HG03354 (cell line): ENCODE results near the gene FOXJ3.

ENCODE experiments used
- ATAC-seq: cut with Tn5 transposase; IDR thresholded peaks from one replicate; pipeline ENCODE4 v1.9.1; 2021; ENCODE audit warnings: mild to moderate bottlenecking; ENCODE audit not compliant: unreplicated experiment, poor library complexity, severe bottlenecking

FOXJ3 gene

GRCh38 chr1:42173961-42174735, 160.9 kb downstream of the FOXJ3 start:
- no peak for ATAC-seq

DNA sequence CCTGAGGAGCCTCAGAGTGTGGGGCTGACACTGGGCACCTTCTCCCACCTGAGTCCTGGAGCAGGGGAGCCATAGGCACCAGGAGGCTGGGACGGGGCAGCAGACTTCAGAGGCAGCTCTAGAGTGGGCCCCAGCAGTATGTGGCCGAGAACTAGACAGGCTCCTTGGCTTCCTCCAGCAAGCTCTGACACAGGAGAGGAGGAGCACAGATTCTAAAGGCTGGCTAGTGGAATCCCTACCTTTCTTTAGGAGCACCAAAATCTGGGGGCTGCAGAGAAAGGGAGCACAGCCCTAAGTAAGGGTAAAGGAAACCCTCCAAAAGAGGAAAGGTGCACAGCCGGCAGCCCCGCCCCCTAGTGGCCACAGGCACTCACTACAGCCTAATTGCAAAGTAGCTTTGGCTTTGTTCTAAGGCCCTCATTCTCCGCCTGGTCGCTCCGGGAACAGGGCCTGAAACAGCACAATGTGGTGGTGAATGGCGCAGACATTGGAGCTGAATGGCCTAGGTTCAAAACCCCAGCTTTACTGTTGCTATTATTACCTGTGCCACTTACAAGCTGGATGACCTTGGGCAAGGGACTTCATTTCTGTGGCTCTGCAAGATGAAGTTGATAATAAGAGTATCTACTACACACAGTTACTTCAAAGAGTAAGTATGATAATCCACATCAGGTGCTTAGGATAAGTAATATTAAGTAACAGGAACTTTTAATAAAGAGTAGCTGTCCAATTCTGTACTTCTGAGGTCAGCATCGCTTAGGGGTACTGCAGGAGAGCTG, 161.7 kb downstream of the FOXJ3 start:
- no peak for ATAC-seq

GRCh38 chr1:42172381-42173133, 162.5 kb downstream of the FOXJ3 start:
- no peak for ATAC-seq

DNA sequence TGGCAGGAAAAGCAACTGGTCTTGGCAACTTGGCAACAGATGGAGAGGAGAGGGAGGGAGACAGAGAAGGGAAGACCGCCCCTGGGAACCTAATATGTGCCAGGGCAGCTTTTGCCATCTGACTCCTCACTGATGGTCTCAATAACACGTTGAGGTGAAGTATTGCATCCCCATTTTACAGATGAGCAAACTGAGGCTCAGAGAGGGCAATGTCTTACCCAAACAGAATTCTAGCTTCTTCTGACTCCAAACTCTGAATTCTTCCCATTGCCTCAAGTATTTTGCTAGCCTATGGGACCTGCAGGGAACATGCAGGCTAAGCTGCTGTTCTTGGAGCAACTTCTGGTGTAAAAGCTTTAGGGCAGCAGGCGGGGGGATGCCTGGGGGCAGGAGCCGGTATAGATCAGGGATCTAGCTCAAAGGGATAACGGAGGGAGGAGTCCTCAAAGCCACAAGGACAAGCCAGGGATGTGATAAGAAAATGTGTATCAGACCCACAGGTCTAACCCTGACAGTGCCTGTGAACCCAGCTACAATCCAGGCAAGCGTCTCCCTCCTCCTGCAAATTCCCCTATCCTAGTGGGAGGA, 163.3 kb downstream of the FOXJ3 start:
- ATAC-seq, result no peak

DNA sequence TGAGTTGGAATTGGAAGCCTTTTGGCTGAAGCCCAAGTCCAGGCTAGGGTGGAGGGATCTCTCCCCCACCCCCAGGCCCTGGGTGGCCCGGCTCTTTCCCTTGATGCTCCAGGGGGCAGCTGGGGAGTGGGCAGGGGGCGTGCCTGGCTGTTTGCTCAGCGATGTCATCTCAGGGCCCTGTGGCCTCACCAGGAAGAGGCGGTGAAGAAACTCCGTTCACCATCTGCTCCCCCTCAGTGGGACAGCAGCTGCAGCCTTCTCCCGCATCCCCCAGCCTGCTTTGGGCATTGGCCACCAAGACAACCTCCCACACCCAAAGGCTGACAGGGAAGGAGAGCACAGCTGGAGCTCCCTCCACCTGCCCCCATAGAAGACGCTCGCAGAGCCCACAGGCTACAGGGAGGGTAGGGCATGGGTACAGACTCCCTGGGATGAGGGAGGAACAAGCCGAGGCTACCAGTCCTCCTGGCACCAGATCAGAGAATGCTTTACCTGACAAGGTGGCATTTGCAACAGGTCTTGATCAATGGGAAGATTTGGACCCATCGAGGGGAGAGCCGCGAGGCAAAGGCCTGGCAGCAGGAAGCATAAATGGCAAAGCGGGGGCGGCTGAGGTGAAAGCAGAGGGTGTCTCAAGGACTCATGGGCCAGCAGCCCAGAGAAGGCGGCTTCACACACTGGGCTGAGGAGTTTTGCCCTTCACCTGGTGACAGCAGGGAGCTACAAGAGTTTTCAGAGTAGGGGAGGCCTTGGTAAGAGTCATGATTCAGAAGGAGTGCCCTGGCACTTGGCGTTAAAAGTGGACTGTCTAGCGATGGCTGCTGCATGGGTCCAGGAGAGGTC, 164.0 kb downstream of the FOXJ3 start:
- no peak for ATAC-seq

DNA sequence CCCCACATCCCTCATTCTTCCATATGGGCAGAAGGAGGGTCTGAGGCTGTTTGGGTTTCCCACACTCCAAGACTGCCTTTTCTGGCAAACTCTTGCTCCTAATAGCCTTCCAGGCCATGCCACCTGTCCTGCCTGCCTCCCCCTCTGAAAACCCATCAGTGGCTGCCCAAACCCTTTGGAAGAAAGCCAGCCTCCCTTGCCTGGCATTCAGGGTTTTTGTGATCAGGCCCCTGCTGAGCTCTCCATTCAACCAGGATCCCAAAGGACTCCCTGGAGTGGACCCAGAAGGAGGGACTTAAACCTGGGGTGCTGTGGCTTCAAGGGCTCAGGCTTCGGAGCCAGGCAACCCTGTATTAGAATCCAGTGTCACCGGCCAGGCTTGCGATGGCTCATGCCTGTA, 166.3 kb downstream of the FOXJ3 start:
- ATAC-seq, result no peak

GRCh38 chr1:42168391-42168670, 166.7 kb downstream of the FOXJ3 start:
- no peak for ATAC-seq

DNA sequence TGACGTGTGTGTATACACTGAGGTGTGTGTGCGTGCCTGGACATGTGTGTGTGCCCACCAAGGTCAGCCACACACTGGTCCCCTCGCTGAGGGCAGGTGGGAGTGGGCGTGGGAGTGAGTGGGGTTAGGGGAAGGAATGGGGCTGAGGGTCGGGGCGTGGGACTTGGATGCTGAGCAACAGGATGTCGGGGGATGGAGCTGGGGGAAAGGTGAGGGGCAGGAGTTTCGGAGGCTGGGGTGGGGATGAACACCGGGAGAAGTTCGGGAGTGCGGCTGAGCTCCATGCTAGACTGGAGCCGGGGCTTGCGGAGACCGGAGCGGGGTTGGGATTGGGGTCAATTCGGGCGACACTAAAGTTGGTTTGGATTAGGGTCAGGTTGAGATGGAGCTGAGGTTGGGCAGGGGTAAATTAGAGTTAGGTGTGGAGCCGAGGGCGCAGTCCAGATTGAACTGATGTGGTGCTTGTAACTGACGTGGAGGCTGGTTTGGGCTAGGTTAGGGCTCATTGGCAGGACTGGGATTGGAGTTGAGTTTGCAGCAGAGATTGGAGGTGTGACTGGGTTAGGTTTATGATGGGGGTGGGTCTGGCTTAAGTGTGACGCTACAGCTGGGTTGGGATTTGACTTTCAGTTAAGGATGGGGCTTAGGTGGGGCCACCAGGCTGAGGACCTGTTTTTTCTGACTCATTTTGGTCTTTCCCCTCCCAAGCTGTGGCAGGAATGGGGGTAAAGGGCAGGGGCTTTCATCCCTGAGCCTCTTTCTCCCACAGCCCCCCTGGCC, 167.2 kb downstream of the FOXJ3 start:
- ATAC-seq, result no peak

GRCh38 chr1:42165511-42166210, 169.4 kb downstream of the FOXJ3 start:
- no peak for ATAC-seq

- no peak for ATAC-seq
Measured at GRCh38 chr1:42164551-42165420, 170.2 kb downstream of the FOXJ3 start, which contains the start of gene GUCA2A. Gene GUCA2A (minus strand): TSS chr1:42164745. CDS start chr1:42164712, 33 bp downstream.

DNA sequence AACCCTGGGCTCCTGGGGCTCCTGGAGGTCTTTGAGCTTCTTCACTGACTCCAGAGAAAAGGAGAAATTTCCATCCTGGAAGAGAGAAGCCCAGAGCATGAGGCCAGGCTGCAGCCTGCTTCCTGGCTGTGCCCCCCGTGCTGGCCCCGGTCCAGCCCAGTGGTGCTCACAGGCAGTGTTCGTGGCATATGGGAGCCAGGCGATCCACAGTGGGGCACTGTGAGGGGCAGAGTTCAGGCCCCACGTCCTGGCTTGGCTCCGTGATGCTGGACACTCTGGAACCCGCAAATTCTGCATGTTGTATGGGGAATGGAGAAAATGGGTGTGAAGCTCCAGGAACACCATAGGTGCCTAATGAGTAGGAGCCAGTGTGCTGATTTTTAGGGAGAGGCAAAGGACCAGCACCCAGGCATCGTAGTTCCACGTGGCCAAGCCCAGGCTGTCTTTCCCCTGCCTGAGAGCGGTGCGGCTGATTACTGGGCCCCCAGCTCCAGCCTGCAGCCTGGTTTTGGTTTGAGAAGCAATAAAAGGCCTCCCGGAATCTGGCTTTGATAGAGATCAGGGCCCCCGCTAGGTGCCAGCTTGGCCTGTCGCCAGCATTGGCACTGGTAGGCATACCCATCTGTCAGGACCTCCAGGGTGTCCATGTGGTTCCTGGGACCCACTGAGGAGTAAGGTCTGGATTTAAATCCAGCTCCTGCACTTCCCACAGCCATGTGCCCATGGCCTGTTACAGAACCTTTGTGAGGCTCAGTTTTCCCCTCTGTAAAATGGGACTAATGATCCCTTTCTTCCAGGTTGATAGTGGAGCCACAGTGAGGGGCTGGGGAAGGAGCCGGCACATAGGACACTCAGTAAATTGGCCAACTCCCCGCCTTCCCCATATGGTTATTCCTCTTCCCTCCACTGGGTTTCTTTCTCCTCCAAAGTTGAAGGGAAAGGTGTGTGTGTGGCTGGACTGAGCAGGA, 171.2 kb downstream of the FOXJ3 start:
- no peak for ATAC-seq

- ATAC-seq, result no peak
Measured at GRCh38 chr1:42163114-42163513, 171.9 kb downstream of the FOXJ3 start.

DNA sequence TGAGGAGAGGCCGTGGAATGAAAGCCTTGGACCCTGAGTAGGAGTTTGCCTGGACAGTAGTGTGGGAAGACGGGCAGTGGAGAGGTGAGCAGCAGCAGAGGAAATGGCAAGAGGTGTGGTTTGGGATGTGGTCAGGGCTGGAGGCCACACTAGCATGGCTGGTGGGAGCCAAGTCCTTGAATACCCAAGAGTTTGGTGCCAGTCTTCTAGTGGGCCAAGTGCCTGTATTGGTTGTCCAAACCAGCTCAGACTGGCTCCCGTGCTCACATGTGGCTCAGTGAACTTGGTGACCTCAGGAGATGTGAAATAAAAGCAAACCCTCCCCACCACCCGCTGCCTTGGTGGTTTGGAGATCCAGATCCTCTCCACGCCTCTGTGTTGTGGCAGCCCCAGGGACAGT, 172.9 kb downstream of the FOXJ3 start:
- no peak for ATAC-seq

GRCh38 chr1:42158189-42158588, 176.8 kb downstream of the FOXJ3 start:
- ATAC-seq, result no peak

DNA sequence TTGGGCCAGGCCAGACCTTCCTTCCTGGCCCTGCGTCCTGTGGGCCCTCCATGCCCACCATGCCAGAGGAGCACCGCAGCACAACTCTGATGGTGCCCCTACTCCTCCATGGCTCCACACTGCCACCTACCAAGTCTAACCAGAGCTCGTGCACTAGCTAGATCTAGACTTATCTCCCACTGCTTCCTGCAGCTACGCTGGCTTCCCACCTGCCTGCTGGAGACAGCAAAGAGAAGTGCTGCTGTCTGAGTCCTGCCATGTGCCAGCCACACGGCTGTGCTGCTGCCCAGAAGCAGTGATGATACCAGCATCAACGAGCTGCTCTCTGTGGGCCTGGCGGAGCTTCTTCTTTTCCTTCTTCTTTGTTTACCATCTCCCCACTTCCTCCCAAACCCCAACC, 177.4 kb downstream of the FOXJ3 start:
- ATAC-seq, result no peak

- no peak for ATAC-seq
Measured at GRCh38 chr1:42155362-42155761, 179.7 kb downstream of the FOXJ3 start.
